Myometrial cell (primary cell): ENCODE measurements around the gene FAM81A. TPM values are rescaled to one million over a fixed set of nuclear protein-coding genes. Genes with fewer than 3 reads are reported as not detected.

Experiments used
- total RNA-seq: library from RNA; depleted of rRNA; stranded (reverse); fragments of >200 nt; gene quantifications from 2 replicates; pipeline ENCODE4 v1.2.3, GENCODE V29; 2015

Gene FAM81A
- 0.29 and 1.2 TPM in 2 replicates for total RNA-seq

GRCh38 chr15:59437817-59438624, at the start of gene FAM81A:
Gene FAM81A (plus strand): TSS chr15:59438186. CDS start chr15:59458627, 20,441 bp downstream.

Other genes with a start within 250 kb of the FAM81A start
- gene LDHAL6B, start 231.3 kb upstream of the FAM81A start, total RNA-seq = not detected in 2 replicates
- 62.3 and 70.7 TPM in 2 replicates for gene MYO1E, start 65.3 kb upstream of the FAM81A start, total RNA-seq
- not detected in 2 replicates for gene GCNT3, start 173.6 kb downstream of the FAM81A start, total RNA-seq
- 59.4 and 84.0 TPM in 2 replicates for gene GTF2A2, start 219.3 kb downstream of the FAM81A start, total RNA-seq